ENCODE results near the gene KRTAP5-8.

Gene KRTAP5-8

GRCh38 chr11:71542382-71542781 lies 4.6 kb downstream of the KRTAP5-8 start:
- no peak overlapping the region for H3K4me3 ChIP-seq
- no peak for DNase-seq (ENCODE audit: low spot score)
- no peak overlapping the region for H3K27ac ChIP-seq
- TF ChIP-seq CTCF (IDR thresholded peaks at IDR 0.05): no peak

DNA sequence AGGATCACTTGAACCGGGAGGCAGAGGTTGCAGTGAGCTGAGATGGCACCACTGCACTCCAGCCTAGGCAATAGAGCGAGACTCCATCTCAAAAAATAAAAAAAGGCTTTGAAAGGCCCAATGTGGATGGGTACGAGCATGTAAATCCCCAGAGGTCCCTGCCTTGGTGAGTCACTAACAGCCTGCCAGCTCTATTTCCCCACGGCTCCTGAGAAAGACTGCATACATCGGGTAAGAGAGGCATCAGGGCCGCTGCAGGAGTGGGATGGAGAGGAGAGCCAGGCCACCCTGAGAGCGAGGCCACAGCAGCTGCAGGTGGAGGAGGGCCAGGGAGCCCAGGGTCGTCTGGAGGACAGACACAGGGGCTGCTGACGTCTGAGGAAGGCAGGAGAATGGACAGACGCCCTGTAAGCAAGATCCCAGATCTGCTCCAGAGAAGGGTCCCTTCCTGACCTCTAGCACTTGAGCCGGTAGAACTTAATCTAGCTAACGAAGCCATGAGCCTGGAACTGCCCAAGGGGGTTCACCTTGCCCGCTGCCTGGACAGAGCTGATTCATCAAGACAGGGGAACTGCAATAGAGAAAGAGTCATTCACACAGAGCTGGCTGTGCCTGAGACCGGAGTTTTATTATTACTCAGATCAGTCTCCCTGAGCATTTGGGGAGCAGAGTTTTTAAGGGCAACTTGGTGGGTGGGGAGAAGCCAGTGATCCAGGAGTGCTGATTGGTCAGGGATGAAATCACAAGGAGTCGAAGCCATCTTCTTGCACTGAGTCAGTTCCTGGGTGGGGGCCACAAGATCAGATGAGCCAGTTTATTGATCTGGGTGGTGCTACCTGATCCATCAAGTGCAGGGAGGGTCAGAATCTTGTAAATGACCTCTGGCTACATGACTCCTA lies 5.3 kb downstream of the KRTAP5-8 start:
- H3K27ac ChIP-seq: no peak overlapping the region
- H3K4me3 ChIP-seq: no peak overlapping the region
- DNase-seq (ENCODE audit: low spot score): no peak
- no peak for TF ChIP-seq CTCF (IDR thresholded peaks at IDR 0.05)

DNA sequence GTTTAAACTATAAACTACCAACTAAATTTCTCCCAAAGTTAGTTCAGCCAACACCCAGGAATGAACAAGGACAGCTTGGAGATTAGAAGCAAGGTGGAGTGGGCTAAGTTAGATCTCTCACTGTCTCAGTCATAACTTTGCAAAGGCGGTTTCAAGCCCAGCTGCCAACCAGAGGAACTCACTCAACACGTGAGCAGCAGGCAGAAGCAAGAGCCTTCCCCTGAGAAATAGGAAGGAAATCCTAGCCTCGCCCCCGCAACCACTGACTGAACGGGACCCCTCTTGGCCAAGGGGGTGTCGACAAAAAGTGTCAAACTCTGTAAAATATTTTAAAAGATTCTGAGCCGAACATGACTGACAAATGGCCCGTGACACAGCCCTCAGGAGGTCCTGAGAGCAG lies 6.0 kb downstream of the KRTAP5-8 start:
- Histone ChIP-seq H3K27ac (no peak overlapping the region), H3K4me3 (no peak overlapping the region)
- no peak for TF ChIP-seq CTCF (IDR thresholded peaks at IDR 0.05)
- DNase-seq (ENCODE audit: low spot score): no peak

GRCh38 chr11:71544525-71545214 lies 6.8 kb downstream of the KRTAP5-8 start:
- no peak overlapping the region for H3K27ac ChIP-seq

DNA sequence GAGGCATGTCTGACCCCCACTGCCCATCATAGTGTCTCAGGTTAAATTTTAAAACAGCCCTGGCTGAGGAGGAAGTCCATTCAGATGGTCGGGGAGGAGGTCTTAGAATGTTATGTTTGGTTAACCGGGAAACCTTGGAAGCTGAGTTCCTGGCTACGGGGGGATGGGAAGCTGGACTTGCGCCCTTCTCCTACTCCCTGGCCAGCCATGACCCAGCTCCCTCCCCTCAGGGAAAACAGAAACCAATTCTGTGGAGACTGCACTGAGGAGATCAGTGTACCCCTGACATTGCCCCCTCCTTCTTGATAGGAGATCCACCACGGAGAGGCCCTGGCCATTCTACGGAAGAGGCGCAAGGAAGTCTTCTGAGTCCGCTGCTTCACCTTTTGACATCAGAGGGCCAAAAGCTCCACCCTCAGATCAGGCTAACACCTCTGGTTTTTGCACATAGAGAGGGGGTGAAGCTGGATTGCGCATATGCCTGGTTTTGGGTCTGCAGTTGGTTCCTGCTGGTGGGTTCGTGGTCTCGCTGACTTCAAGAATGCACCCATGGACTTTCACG lies 7.7 kb downstream of the KRTAP5-8 start:
- Histone ChIP-seq H3K4me3 (no peak overlapping the region), H3K27ac (no peak overlapping the region)
- no peak for DNase-seq (ENCODE audit: low spot score)
- TF ChIP-seq CTCF (IDR thresholded peaks at IDR 0.05): no peak

More at GRCh38 chr11:71544525-71545214, 6.8 kb downstream of the KRTAP5-8 start:
- DNase-seq (ENCODE audit: low spot score): no peak
- no peak overlapping the region for H3K4me3 ChIP-seq
- TF ChIP-seq CTCF (IDR thresholded peaks at IDR 0.05): no peak

GRCh38 chr11:71548120-71548519 lies 10.3 kb downstream of the KRTAP5-8 start, which contains the start of gene KRTAP5-9:
Gene KRTAP5-9, plus strand, starts transcription at chr11:71548420. Its CDS starts 238 bp downstream, at chr11:71548658.
- TF ChIP-seq CTCF (IDR thresholded peaks at IDR 0.05): no peak
- H3K27ac ChIP-seq: no peak within 1 kb of the TSS
- no peak within 1 kb of the TSS for H3K4me3 ChIP-seq
- DNase-seq (ENCODE audit: low spot score): no peak

Data from coronary artery (tissue), 2 donors.